Measurements from ENCODE around the gene MXI1.
"Not testable (repeated sequence)": the region's sequence is repeated elsewhere in the genome, so short reads cannot be mapped to it uniquely, and the experiment has no call there.

The MXI1 gene

DNA sequence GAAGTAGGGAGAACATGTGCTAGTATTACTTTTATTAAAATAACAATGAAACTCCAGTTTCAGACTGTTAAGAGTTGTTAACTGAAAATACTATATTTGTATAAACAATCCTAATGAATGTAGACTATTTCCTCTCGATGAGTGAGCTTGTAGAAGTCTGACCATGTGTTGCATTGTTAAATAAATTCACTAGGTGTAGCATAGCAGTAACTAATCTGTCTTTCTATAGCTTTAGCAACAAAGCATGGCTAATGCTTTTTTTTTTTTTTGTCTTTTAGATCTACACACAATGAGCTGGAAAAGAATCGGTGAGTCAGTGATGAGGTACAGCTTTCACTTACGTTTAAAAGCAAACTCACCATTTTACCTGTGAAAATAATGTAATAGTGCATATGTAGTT lies 37.1 kb downstream of the MXI1 start:
- no peak for DNase-seq

DNA sequence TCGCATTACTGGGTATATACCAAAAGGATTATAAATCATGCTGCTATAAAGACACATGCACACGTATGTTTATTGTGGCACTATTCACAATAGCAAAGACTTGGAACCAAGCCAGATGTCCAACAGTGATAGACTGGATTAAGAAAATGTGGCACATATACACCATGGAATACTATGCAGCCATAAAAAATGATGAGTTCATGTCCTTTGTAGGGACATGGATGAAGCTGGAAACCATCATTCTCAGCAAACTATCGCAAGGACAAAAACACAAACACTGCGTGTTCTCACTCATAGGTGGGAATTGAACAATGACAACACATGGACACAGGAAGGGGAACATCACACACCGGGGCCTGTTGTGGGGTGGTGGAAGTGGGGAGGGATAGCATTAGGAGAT lies 40.4 kb downstream of the MXI1 start:
- not testable (repeated sequence) for DNase-seq

DNA sequence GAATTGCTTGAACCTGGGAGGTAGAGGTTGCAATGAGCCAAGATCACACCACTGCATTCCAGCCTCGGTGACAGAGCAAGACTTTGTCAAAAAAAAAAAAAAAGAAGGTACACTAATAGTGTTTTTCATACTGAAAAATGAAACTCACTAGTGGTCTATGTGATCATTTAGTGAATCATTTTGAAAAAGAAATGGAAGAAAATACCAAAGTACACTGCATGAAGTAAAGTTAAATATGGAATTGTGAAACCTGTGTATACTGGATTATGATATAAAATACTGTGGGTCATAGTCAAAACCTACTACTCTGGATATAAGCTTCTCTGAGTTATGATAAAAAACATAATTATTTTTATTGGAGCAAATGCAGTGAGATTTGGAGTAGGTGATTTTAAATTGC lies 42.1 kb downstream of the MXI1 start:
- not testable (repeated sequence) for DNase-seq

DNA sequence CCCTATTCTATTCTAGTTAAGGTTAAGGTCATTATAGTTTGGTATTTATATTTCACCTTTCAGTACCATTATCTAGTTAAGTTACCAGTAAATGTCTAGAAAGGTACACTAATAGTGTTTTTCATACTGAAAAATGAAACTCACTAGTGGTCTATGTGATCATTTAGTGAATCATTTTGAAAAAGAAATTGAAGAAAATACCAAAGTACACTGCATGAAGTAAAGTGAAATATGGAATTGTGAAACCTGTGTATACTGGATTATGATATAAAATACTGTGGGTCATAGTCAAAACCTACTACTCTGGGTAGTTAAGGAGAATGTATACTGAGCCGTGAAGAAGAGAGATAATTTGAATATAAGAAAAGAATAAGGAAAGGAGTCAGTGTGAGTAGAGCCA lies 44.0 kb downstream of the MXI1 start:
- DNase-seq: not testable (repeated sequence)

DNA sequence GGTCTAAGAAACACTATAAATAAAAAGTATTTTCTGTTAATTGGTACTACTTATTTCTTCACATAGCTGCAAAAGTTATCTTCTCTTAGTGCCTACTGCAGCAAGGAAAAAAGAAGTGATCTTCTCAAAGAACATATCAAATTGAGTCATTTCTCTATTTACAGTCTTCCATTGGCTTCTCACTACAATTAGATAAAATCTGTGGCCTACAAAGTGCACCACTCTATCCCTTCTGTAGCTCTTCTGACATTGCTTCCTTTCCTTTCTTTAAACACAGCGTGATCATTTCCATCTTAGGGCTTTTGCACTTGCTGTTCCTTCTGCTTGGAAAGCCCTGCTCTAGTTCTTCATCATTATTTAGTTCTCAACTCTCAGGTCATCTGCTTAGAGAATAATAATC lies 44.7 kb downstream of the MXI1 start:
- DNase-seq: no peak

DNA sequence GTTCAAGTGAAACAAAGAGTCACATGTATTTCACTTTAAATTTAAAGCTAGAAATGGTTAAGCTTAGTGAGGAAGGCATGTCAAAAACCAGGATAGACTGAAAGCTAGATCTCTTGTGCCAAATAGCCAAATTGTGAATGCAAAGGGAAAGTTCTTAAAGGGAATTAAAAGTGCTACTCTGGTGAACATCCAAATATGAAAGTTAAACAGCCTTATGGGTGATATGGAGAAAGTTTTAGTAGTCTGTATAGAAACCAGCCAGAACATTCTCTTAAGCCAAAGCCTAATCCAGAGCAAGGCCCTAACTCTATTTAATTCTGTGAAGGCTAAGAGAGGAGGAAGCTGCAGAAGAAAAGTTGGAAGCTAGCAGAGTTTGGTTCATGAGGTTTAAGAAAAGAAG lies 47.1 kb downstream of the MXI1 start:
- DNase-seq: no peak

DNA sequence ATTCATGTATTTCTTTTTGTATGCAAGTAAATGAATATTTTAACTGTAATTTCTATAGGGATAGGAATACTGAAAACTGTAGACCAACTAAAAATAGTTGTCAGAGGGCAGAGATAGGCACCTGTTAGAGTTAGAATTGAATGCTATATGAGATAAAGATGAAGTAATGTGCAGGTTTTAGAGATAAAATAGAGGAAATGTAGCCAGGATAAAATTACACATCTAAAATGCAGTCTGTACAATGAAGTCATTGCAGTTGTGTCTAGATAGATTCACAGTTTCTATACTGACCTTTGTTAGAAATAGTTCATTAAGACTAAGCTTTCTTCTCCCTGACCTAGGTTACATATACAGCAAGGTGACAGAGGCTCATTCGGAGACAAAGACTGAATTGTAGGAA lies 51.1 kb downstream of the MXI1 start:
- DNase-seq: no peak

DNA sequence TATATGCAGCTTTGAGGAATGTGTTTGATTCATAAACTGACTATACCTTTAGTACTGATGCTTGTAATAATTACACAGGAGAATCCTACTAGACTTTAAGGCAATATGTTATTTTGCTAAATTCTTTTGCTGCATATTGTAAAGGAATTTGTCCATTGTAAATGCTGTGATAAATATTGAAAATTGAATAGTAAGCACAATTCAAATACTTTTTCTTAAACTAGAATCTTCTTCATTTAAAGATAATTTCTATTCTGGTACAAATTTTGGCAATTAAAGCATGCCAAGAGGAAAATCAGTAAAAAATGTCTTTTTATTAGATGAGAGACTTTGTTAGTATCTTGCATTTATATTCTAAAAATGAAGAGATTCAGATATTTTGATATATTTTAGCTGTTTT lies 51.9 kb downstream of the MXI1 start:
- DNase-seq: no peak

DNA sequence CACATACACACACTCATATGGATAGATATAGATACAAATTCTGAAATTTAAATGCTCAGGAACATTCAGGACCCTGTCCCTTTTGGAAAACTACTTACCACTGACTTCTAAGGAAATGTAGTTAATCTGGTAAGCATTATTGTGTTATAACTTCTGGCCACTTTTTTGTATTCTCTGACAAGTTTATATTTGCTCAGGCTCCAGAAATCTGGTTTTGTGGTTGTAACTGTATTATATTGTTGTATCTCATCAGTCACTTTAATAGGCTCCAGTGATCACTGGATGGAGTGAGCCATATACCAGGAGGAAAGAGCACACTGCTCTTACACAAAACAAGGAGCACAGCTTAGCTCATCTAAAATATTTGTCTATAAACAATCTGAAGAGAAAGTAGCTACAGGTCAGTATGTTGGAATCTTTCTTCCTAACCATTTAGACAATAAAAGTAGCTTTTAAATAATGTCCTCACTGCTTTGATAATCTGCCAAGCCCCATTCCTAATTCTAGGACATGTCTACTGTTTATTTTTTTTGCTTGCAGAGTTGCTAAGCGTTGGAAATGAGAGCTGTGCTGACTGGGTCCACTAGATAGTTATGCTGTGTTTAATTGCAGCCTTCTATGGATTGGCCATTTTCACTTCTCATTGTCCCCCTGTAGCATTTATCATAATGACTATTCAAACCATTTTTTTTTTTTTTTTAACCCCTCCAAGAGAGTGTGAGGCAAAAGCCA lies 53.5 kb downstream of the MXI1 start:
- DNase-seq: no peak

DNA sequence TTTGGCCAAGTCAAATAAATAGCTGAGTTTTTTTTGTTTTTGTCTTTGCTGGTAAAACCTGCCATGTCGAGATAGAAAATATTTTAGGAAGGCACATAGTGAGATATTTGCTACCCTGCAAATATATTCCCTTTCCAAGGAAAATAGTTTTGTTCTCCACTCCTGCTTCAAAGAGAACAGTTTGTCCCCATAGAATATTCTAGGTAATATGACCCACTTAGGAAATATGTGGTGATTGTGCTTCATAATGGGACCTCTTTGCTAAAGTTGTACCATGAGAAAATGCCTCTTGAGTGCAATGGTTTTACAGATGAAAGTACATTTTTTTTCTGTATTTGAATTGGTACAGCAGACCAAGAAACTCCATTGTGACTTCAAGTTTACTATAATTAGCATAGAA lies 55.8 kb downstream of the MXI1 start:
- DNase-seq: no peak

DNA sequence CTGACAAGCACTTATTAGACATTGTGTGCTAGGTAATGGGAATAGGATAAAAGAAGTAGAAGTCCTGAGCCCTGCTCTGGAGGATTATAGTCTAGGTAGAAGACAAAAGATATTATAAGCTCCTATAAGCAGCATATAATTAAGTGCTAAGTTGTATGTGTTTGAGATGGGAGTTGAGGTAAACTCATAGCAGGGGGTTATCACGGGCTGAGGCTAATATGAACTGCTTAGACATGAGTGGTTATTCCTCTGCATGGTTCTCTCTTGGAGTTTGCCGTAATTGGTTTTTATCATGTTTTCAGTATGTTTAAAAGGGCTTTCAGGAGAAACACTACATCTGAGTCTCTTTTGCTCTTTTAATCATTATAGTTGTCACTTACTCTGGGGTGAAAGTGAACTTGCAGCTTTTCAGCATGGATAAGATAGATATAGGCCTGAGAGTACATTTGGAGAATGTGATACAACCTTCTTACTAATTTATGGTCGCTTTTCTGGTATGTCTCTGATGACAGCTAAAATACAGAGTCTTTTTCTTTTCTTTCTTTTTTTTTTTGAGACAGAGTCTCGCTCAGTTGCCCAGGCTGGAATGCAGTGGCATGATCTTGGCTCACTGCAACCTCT lies 58.3 kb downstream of the MXI1 start:
- no peak for DNase-seq

DNA sequence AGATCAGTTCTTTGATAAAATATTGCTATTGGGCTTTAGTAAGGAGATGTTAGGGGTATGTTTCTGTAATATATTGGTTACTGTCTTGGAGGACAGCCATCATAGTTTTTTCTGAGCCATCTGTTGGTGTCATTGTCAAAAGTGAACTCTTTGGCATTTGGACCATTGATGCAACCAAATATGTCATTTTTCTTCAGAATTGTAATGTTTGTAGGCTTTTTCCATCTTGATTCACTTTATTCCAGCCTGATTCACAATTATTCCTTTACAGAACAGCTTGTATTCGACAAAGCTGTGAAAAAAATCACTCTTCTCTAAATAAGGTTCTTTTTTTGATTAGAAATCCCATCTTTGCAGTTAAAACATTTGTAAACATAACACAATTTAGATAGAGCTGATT lies 59.9 kb downstream of the MXI1 start:
- DNase-seq: no peak

DNA sequence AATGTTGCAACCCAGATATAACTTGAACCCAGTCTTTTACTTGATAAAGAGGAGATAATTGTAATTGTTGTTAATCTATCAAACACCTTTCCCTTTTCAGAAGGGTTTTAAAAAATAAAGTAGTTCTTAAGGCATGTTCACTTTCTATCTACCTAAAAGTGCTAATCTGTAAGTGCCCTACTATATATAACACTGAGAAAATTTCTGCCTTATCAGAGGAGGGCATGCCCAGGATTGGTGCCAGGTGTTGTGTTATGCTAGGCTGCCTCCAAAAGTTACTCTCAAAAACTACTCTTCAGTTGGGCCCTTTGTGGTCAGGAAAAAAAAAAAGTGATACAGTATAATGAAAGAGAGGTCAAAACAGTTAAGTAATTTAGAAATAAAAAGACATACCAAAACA lies 61.0 kb downstream of the MXI1 start:
- no peak for DNase-seq

DNA sequence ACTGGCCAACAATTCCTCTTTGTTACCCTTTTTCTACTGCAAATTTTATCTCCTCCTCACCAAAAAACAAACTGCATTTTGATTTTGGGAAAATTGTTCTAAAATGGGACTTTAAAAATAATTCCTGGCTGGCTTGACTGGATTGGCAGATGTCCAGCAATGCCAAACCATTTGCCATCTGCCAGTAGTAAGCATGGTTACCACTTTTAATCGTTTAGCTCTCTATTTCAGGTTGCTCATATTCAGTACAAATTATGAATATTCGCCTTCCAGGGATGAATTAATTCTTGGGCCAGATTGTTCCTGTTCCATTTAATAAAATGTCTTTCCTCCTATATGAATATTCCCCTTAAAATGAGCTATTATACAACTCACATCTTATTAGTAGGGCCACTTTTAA lies 61.6 kb downstream of the MXI1 start:
- DNase-seq: no peak

DNA sequence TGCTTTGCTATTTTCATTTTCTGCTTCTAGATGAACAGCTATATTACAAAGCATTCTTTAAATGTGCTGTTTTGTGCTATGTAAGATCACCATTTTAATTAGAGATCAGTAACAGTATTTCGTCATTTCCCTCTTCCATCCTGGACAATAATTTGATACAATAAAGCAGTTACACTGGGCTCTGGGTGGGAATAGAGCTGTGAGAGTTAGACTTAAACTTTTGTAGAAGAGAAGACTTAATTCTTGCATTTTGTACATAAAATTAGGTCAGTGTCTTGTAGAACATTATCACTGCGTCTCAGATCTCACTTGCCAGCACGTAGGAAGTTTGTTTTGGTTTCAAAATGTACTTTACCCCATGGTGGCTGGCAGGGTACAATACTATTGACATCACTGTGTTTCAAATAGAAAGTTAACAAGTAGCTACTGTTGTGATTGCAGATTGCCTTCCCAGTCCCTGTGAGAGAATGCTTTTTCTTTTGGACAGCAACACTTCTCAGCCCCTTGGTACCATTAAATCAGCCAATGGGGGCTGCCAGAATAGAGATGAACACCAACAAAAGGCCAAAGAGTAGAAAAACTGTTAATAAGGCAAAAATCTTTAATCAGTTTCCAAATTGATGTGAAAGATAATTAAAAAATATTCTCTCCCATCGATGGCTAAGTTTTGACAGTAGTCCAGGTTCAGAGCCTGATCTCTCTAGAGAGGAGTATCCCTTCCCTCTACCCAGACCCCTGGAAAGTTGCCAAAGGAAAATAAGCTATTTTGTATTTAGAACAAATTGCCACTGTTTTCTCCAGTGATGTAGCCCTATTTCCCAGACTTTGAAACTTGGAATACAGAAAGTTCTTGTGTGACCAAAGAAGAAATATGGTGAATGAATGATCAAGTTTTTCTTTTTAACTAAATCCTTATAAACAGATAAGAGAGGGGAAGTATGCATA lies 62.2 kb downstream of the MXI1 start:
- DNase-seq: no peak

DNA sequence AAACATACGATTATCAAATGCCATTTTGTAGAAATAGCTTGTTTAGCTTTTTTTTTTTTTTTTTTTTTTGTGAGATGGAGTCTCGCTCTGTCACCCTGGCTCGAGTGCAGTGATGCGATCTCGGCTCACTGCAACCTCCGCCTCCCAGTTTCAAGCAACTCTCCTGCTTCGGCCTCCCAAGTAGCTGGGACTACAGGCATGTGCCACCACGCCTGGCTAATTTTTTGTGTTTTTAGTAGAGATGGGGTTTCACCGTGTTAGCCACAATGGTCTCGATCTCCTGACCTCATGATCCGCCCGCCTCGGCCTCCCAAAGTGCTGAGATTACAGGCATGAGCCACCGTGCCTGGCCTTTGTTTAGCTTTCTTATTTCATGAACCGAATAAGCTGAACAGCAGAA lies 65.6 kb downstream of the MXI1 start:
- not testable (repeated sequence) for DNase-seq

DNA sequence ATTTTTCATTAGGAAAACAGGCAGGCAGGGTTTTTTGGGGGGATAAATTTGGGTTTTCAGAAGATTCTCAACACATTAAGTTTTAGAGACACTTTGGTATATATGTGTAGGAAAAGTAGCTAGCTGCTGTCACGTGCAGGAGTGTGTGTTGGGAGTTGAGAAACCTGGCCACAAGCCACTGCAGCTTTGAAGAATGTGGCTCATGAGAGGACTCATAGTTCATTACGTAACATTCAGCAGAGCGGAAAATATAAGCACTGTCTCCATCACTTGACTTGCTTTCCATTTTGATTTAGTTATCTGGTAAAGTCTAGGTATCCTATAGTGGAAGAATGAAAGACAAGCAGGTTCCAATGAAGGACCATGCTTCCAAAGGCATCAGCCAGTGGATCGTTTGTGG lies 66.1 kb downstream of the MXI1 start:
- DNase-seq: no peak

DNA sequence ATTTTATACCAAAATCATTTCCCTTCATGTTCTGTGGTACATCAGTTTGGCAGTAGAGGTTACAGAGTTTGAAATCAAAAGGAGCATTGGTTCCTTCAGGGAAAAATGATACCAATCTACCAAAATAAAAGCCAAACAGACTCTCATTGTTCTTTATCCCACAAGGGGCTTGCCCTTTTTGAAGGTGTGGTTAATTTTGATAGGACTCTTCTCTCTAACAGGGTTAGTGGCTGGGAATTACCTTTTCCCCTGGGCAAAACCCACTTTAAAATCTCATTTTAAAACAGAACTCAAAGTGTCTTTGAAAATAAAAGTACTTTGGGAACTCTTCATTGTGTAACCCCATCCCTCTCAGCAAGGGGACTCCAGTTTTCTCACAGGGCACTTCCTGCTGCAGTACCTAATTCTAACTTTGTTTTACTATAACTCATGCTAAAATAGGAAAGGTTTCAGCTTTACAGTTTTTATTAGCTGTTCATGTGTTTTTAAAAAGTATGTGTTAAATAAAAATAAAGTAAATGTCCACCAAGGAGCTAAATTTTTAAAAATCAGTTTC lies 66.7 kb downstream of the MXI1 start:
- DNase-seq: no peak

DNA sequence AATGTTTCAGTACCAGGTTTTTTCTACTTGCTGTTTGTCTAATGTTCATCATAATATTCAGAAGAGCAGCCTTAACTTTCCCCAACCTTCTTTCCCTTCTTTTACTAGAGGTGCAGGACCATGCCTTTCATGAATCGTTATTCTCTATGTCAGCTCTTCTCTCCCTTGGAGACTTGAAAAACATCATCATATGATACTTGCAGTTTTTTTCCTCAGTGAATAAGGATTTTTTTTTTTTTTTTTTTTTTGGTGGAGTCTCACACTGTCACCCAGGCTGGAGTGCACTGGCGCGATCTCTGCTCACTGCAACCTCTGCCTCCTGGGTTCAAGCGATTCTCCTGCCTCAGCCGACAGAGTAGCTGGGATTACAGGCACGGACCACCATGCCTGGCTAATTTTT lies 67.2 kb downstream of the MXI1 start:
- DNase-seq: no peak

DNA sequence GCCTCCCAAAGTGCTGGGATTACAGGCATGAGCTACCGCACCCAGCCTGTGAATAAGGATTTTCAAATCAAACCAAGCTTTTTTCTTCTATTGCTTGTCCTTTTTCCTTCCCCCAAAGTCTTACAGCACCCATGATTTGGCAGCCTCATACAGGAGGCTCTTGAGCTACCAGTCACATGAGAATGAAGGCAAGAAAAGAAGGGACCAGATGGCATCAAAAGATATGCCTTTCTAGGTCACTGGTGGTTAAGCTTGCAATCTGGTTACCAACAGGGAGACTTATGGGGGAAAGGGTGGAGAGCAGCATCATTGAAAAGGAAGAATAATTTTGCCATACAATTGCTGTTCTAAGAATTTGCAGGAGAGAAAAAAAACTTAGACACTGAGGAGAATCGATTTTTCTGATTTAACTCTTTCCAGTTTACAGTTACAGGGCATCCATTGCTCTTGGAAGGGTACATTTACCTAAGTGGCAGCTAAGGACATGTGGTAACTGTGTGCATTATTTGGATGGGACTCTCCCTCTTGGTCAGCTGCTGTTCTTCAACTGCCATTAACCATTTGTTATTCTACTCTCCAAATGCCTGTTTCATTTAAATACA lies 67.8 kb downstream of the MXI1 start:
- DNase-seq: no peak

DNA sequence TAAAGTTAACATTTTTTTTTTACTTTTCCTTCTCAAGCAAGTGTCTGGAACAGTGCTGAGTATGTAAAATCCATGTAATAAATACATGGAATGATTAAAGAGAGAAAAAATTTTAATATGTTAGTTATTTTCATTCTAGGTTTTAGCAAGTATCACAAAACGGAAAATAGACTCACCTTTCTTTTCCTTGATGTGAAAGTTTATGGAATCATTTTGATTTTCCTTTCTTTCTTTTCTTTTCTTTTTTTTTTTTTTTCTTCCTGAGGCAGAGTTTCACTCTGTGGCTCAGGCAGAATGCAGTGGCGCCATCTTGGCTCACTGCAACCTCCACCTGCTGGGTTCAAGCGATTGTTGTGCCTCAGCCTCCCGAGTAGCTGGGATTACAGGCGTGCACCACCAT lies 69.2 kb downstream of the MXI1 start:
- no peak for DNase-seq

DNA sequence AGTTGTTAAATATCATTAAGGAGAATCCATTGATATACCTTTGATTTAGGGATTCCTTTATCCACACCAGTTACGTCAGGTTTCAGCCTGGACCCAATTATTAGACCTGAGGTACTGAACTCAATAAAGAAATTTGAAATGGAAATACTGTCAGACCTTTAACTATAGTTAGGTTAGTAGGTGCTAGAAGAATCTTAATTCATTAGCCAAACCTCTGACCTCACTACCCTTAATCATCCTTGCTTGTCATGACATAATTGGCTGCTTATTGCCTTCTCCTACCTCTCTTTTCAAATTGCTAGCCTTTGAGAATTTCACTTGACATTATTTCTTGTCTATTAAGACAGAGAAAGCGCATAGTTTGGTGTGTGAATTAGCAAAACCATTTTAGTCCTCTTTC lies 70.2 kb downstream of the MXI1 start:
- DNase-seq: no peak

All from SHP77 treated with DMSO at 0.1 percent for 48 hours (cell line).